Epithelial cell of proximal tubule (primary cell): ENCODE data around the gene CPT1A. TPM values are rescaled to one million over a fixed set of nuclear protein-coding genes. Genes with fewer than 3 reads are reported as not detected.

Source experiments
- DNase-seq: peaks from one replicate; pipeline ENCODE4 v3.0.0-alpha.2; 2011; ENCODE audit warnings: low read depth
- H3K4me3 ChIP-seq: 2 replicates; pipeline ENCODE4 v1.5.1; 2011; ENCODE audit warnings: low read depth, mild to moderate bottlenecking, low read length
- CTCF ChIP-seq: conservative IDR thresholded peaks from 2 replicates; pipeline ENCODE4 v1.5.1; 2012; ENCODE audit warnings: low read depth, mild to moderate bottlenecking, low read length
- total RNA-seq: library from RNA; depleted of rRNA; stranded (reverse); fragments of >200 nt; gene quantifications from 2 replicates; pipeline ENCODE4 v1.2.3, GENCODE V29; 2015

Gene CPT1A
- total RNA-seq, 1 donor from 2014 or later = 6.7 TPM

- TF ChIP-seq CTCF = no peak
- H3K4me3 ChIP-seq = peak overlapping the region; percentile 57
- no peak for DNase-seq
These were observed 1.4 kb upstream of the CPT1A start for GRCh38 chr11:68843052-68843561.

GRCh38 chr11:68842427-68843051 lies 823 bp upstream of the CPT1A start:
- H3K4me3 ChIP-seq = peak overlapping the region; percentile 57
- no peak for TF ChIP-seq CTCF
- no peak for DNase-seq

- DNase-seq = no peak
- no peak for TF ChIP-seq CTCF
- H3K4me3 ChIP-seq = peak overlapping the region; percentile 66
These were observed 759 bp downstream of the CPT1A start for GRCh38 chr11:68840661-68841653.

GRCh38 chr11:68839911-68840641 lies 1.6 kb downstream of the CPT1A start:
- peak overlapping the region; percentile 66 for H3K4me3 ChIP-seq
- no peak for DNase-seq
- no peak for TF ChIP-seq CTCF

- peak overlapping the region; percentile 44 for H3K4me3 ChIP-seq
- no peak for DNase-seq
- no peak for TF ChIP-seq CTCF
These were observed 2.5 kb downstream of the CPT1A start for GRCh38 chr11:68839054-68839865.

GRCh38 chr11:68838572-68838964 lies 3.1 kb downstream of the CPT1A start:
- H3K4me3 ChIP-seq = peak overlapping the region; percentile 44
- DNase-seq = no peak
- TF ChIP-seq CTCF = no peak
